Neural cell (in vitro differentiated cells): ENCODE measurements around the gene CLSTN2.

Source experiments
- CTCF ChIP-seq: fragments of 450-650 bp; IDR thresholded peaks from 2 replicates; pipeline ENCODE4 v1.5.1; 2014; ENCODE audit warnings: antibody characterized with exemption, mild to moderate bottlenecking, moderate library complexity; ENCODE audit not compliant: poor library complexity, severe bottlenecking
- EP300 ChIP-seq: fragments of 450-650 bp; conservative IDR thresholded peaks from 2 replicates; pipeline ENCODE4 v1.6.1; 2014; ENCODE audit warnings: antibody characterized with exemption, mild to moderate bottlenecking, moderate library complexity; ENCODE audit not compliant: poor library complexity, severe bottlenecking
- EZH2 ChIP-seq: fragments of 200-600, 300-800 bp; shearing (Covaris generic), sonication (generic); IDR thresholded peaks from 2 replicates; pipeline ENCODE4 v1.6.1; 2014; ENCODE audit warnings: antibody characterized with exemption, low read length, borderline replicate concordance, mild to moderate bottlenecking; ENCODE audit not compliant: insufficient read depth, poor library complexity, severe bottlenecking
- MXI1 ChIP-seq: fragments of 450-650 bp; conservative IDR thresholded peaks from 2 replicates; pipeline ENCODE4 v1.6.1; 2014; ENCODE audit warnings: antibody characterized with exemption, mild to moderate bottlenecking; ENCODE audit not compliant: poor library complexity, severe bottlenecking
- POLR2AphosphoS5 ChIP-seq: IDR thresholded peaks from 2 replicates; pipeline ENCODE4 v1.6.1; 2012
- RAD21 ChIP-seq: fragments of 450-650 bp; conservative IDR thresholded peaks from 2 replicates; pipeline ENCODE4 v1.6.1; 2014; ENCODE audit warnings: antibody characterized with exemption, mild to moderate bottlenecking, moderate library complexity
- REST ChIP-seq: IDR thresholded peaks from 2 replicates; pipeline ENCODE4 v1.6.1; 2012; ENCODE audit warnings: borderline replicate concordance
- SMC3 ChIP-seq: fragments of 450-650 bp; conservative IDR thresholded peaks from 2 replicates; pipeline ENCODE4 v1.6.1; 2014; ENCODE audit warnings: antibody characterized with exemption, mild to moderate bottlenecking, moderate library complexity; ENCODE audit not compliant: poor library complexity
- TAF1 ChIP-seq: IDR thresholded peaks from 2 replicates; pipeline ENCODE4 v1.6.1; 2012; ENCODE audit warnings: low read depth

- TF ChIP-seq POLR2AphosphoS5 (no peak), CTCF (no peak), SMC3 (no peak), EZH2 (no peak), RAD21 (no peak), EP300 (no peak), REST (no peak), MXI1 (no peak), TAF1 (no peak)
Measured at GRCh38 chr3:140584549-140584948, 649.6 kb downstream of the CLSTN2 start.
